WTC11 (cell line): ENCODE measurements around the gene MYO18B. TPM values are rescaled to one million over a fixed set of nuclear protein-coding genes. Genes with fewer than 3 reads are reported as not detected.

ENCODE experiments used
- ATAC-seq: fragments of 200-7000 bp; cut with Tn5 transposase; 2 replicates; pipeline ENCODE4 v1.10.0; 2021; ENCODE audit warnings: mild to moderate bottlenecking, moderate library complexity
- CTCF ChIA-PET: fragments of 300-600 bp; sonication (Branson Sonifier 250); formaldehyde crosslinking; loops from one replicate; lab custom pipeline; 2021; ENCODE audit warnings: antibody characterized with exemption; lab: Charles Lee
- POLR2A ChIA-PET: fragments of 350-600 bp; sonication (Branson Sonifier 250); formaldehyde crosslinking; loops from one replicate; lab custom pipeline; 2021; ENCODE audit warnings: antibody characterized with exemption; lab: Charles Lee
- DNase-seq: peaks from one replicate; pipeline ENCODE4 v3.0.0; 2021; ENCODE audit warnings: low spot score
- H3K27ac Mint-ChIP-seq: 2 replicates; pipeline ENCODE4 v1.8.0; 2021; ENCODE audit warnings: mixed read lengths
- H3K27me3 Mint-ChIP-seq: 2 replicates; pipeline ENCODE4 v1.8.0; 2021; ENCODE audit warnings: low read depth, mild to moderate bottlenecking, moderate library complexity, mixed read lengths
- H3K36me3 Mint-ChIP-seq: 2 replicates; pipeline ENCODE4 v1.8.0; 2021; ENCODE audit warnings: mixed read lengths
- H3K4me1 Mint-ChIP-seq: 2 replicates; pipeline ENCODE4 v1.8.0; 2022; ENCODE audit warnings: mixed read lengths
- H3K4me3 Mint-ChIP-seq: 2 replicates; pipeline ENCODE4 v1.8.0; 2021; ENCODE audit warnings: mild to moderate bottlenecking, moderate library complexity, mixed read lengths
- H3K9me3 Mint-ChIP-seq: 2 replicates; pipeline ENCODE4 v1.8.0; 2021; ENCODE audit warnings: mixed read lengths
- CREM ChIP-seq: sonication (generic); formaldehyde crosslinking; IDR thresholded peaks from 2 replicates; pipeline ENCODE4 v1.8.1; 2022; ENCODE audit warnings: mild to moderate bottlenecking, missing genetic modification reagents, moderate library complexity
- ETV6 ChIP-seq: sonication (generic); formaldehyde crosslinking; IDR thresholded peaks from 2 replicates; pipeline ENCODE4 v1.8.1; 2022; ENCODE audit warnings: mild to moderate bottlenecking, missing genetic modification reagents
- FOXJ3 ChIP-seq: sonication (generic); formaldehyde crosslinking; IDR thresholded peaks from 2 replicates; pipeline ENCODE4 v1.9.0; 2021; ENCODE audit warnings: missing genetic modification reagents, mild to moderate bottlenecking, borderline replicate concordance
- JAZF1 ChIP-seq: fragments of 250-450 bp; sonication (Bioruptor Pico); IDR thresholded peaks from 2 replicates; pipeline ENCODE4 v1.9.0; 2021; ENCODE audit warnings: moderate library complexity, mild to moderate bottlenecking, inconsistent platforms
- JUN ChIP-seq: sonication (generic); formaldehyde crosslinking; IDR thresholded peaks from 2 replicates; pipeline ENCODE4 v1.8.0; 2023; ENCODE audit warnings: mild to moderate bottlenecking, missing genetic modification reagents
- NFATC4 ChIP-seq: fragments of 250-450 bp; sonication (Bioruptor Pico); IDR thresholded peaks from 2 replicates; pipeline ENCODE4 v1.9.0; 2021; ENCODE audit warnings: mild to moderate bottlenecking
- NFE2L1 ChIP-seq: sonication (generic); formaldehyde crosslinking; IDR thresholded peaks from 2 replicates; pipeline ENCODE4 v1.8.1; 2023; ENCODE audit warnings: missing genetic modification reagents
- NR1H2 ChIP-seq: sonication (generic); formaldehyde crosslinking; IDR thresholded peaks from 2 replicates; pipeline ENCODE4 v1.9.0; 2021; ENCODE audit warnings: mild to moderate bottlenecking, moderate library complexity, missing genetic modification reagents
- RORB ChIP-seq: fragments of 250-450 bp; sonication (Bioruptor Pico); IDR thresholded peaks from 2 replicates; pipeline ENCODE4 v1.9.0; 2021; ENCODE audit warnings: mild to moderate bottlenecking
- SP1 ChIP-seq: sonication (generic); formaldehyde crosslinking; conservative IDR thresholded peaks from 2 replicates; pipeline ENCODE4 v1.8.1; 2022; ENCODE audit warnings: missing genetic modification reagents
- TP53 ChIP-seq: sonication (generic); formaldehyde crosslinking; IDR thresholded peaks from 2 replicates; pipeline ENCODE4 v1.8.1; 2023; ENCODE audit warnings: mild to moderate bottlenecking, missing genetic modification reagents
- ZNF263 ChIP-seq: sonication (generic); formaldehyde crosslinking; IDR thresholded peaks from 2 replicates; pipeline ENCODE4 v1.8.1; 2022; ENCODE audit warnings: low read depth, mild to moderate bottlenecking, moderate library complexity, missing genetic modification reagents
- total RNA-seq: library from RNA; stranded (reverse); gene quantifications from 3 replicates; pipeline ENCODE4 v1.2.3, GENCODE V29; 2021
- TF ChIP-seq, protein P1 (sequence below): sonication (generic); formaldehyde crosslinking; IDR thresholded peaks from 2 replicates; pipeline ENCODE4 v1.8.1; 2023; ENCODE audit warnings: mild to moderate bottlenecking, missing genetic modification reagents, borderline replicate concordance
- TF ChIP-seq, protein P2 (sequence below): fragments of 250-450 bp; sonication (Bioruptor Pico); IDR thresholded peaks from 2 replicates; pipeline ENCODE4 v1.8.0; 2021; ENCODE audit warnings: mild to moderate bottlenecking
- TF ChIP-seq, protein P3 (sequence below): fragments of 250-450 bp; sonication (Bioruptor Pico); IDR thresholded peaks from 2 replicates; pipeline ENCODE4 v1.9.0; 2021; ENCODE audit warnings: moderate library complexity, mild to moderate bottlenecking, inconsistent platforms, borderline replicate concordance
- TF ChIP-seq, protein P4 (sequence below): sonication (generic); formaldehyde crosslinking; IDR thresholded peaks from 2 replicates; pipeline ENCODE4 v1.8.0; 2023; ENCODE audit warnings: missing genetic modification reagents
- TF ChIP-seq, protein P5 (sequence below): sonication (generic); formaldehyde crosslinking; IDR thresholded peaks from 2 replicates; pipeline ENCODE4 v1.8.0; 2022; ENCODE audit warnings: mild to moderate bottlenecking, missing genetic modification reagents

Gene MYO18B
- total RNA-seq, 1 experiment from 2014 or later: 0.96 TPM

DNA sequence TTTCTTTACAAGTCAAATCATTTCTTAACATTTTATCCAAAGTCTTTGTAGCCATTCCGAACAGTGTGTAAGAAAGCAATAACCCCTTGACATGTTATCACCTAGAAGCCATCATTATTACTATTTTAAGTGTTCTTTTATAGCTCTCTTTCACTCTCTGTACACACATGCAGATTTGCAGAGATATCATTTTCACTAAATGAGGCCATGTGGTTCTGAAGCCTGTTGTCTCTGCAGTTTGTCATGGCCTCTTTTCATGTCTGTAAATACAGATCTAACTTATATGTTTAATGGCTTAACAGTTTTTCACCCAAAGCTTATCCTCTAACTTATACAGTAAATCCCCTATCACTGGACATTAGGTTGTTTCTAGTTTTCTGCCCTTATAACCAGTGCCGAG, 166.8 kb downstream of the MYO18B start (continued):
- TF ChIP-seq, protein P1, sequence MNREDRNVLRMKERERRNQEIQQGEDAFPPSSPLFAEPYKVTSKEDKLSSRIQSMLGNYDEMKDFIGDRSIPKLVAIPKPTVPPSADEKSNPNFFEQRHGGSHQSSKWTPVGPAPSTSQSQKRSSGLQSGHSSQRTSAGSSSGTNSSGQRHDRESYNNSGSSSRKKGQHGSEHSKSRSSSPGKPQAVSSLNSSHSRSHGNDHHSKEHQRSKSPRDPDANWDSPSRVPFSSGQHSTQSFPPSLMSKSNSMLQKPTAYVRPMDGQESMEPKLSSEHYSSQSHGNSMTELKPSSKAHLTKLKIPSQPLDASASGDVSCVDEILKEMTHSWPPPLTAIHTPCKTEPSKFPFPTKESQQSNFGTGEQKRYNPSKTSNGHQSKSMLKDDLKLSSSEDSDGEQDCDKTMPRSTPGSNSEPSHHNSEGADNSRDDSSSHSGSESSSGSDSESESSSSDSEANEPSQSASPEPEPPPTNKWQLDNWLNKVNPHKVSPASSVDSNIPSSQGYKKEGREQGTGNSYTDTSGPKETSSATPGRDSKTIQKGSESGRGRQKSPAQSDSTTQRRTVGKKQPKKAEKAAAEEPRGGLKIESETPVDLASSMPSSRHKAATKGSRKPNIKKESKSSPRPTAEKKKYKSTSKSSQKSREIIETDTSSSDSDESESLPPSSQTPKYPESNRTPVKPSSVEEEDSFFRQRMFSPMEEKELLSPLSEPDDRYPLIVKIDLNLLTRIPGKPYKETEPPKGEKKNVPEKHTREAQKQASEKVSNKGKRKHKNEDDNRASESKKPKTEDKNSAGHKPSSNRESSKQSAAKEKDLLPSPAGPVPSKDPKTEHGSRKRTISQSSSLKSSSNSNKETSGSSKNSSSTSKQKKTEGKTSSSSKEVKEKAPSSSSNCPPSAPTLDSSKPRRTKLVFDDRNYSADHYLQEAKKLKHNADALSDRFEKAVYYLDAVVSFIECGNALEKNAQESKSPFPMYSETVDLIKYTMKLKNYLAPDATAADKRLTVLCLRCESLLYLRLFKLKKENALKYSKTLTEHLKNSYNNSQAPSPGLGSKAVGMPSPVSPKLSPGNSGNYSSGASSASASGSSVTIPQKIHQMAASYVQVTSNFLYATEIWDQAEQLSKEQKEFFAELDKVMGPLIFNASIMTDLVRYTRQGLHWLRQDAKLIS (CRISPR knock-in tag): no peak
- TF ChIP-seq, protein P2, sequence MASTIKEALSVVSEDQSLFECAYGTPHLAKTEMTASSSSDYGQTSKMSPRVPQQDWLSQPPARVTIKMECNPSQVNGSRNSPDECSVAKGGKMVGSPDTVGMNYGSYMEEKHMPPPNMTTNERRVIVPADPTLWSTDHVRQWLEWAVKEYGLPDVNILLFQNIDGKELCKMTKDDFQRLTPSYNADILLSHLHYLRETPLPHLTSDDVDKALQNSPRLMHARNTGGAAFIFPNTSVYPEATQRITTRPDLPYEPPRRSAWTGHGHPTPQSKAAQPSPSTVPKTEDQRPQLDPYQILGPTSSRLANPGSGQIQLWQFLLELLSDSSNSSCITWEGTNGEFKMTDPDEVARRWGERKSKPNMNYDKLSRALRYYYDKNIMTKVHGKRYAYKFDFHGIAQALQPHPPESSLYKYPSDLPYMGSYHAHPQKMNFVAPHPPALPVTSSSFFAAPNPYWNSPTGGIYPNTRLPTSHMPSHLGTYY (CRISPR knock-in tag): no peak
- no peak for TF ChIP-seq TP53 (CRISPR knock-in tag)
- TF ChIP-seq ZNF263 (CRISPR knock-in tag): no peak
- TF ChIP-seq, all 79 proteins: peak for 0

DNA sequence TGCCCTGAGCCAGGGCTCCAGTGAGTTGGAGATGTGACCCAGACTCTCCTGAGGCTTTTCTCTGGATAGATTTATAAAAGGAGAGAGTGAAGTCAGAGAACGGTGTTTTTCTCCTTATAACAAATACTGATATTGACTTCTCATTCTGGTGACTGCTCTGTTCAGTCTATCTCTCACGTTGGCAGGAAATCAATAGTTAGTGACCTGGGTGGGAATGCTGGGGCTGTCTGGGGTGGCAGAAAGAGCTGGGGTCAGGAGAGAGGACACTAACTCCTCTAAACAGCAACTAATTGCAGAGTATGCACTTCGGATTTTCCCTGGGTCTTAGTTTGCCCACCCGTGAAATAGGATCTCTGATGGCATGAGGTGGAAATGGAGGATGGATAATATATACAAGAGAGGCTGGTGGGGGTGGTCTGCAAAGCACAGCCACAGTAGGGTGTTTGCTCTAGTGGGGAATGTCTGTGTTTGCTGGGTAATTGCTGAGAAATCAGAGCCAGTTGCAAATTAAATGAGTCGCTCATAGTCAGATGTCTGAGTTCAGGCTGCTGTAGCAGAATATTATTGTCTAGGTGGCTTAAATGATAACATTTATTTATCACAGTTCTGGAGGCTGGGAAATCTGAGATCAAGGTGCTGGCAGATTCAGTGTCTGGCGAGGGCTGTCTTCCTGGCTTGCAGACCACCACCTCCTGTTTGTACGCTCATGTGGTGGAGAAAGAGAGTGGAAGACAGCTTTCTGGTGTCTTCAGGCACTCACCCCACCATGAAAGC, 167.8 kb downstream of the MYO18B start:
- POLR2A ChIA-PET: no interaction called here
- H3K27me3 Mint-ChIP-seq: peaks cover 37% of the 10 kb centered on the region
- H3K36me3 Mint-ChIP-seq: peaks cover 7% of the 10 kb centered on the region
- no peak for ATAC-seq
- CTCF ChIA-PET: interaction anchor here (1.2 kb wide), 1 partner anchor 14 kb away, joined by 3 read pairs; no protein-coding TSS in a partner anchor
- TF ChIP-seq TP53 (CRISPR knock-in tag): no peak
- no peak for TF ChIP-seq ETV6 (CRISPR knock-in tag)
- TF ChIP-seq SP1 (CRISPR knock-in tag): no peak
- TF ChIP-seq, protein P3, sequence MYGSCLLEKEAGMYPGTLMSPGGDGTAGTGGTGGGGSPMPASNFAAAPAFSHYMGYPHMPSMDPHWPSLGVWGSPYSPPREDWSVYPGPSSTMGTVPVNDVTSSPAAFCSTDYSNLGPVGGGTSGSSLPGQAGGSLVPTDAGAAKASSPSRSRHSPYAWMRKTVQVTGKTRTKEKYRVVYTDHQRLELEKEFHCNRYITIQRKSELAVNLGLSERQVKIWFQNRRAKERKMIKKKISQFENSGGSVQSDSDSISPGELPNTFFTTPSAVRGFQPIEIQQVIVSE (CRISPR knock-in tag): no peak
- no peak for TF ChIP-seq JAZF1
- no peak for TF ChIP-seq JUN
- no peak for TF ChIP-seq NFATC4
- TF ChIP-seq NR1H2: no peak
- no peak for TF ChIP-seq NFE2L1
- TF ChIP-seq, protein P4, sequence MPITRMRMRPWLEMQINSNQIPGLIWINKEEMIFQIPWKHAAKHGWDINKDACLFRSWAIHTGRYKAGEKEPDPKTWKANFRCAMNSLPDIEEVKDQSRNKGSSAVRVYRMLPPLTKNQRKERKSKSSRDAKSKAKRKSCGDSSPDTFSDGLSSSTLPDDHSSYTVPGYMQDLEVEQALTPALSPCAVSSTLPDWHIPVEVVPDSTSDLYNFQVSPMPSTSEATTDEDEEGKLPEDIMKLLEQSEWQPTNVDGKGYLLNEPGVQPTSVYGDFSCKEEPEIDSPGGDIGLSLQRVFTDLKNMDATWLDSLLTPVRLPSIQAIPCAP: no peak
- TF ChIP-seq FOXJ3 (CRISPR knock-in tag): no peak
- TF ChIP-seq, protein P5, sequence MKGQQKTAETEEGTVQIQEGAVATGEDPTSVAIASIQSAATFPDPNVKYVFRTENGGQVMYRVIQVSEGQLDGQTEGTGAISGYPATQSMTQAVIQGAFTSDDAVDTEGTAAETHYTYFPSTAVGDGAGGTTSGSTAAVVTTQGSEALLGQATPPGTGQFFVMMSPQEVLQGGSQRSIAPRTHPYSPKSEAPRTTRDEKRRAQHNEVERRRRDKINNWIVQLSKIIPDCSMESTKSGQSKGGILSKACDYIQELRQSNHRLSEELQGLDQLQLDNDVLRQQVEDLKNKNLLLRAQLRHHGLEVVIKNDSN (CRISPR knock-in tag): no peak
- no peak for TF ChIP-seq CREM (CRISPR knock-in tag)
- no peak for TF ChIP-seq RORB (CRISPR knock-in tag)
- H3K27ac Mint-ChIP-seq: no peak overlapping the region
- no peak overlapping the region for H3K4me3 Mint-ChIP-seq
- H3K4me1 Mint-ChIP-seq: peaks cover 21% of the 10 kb centered on the region
- DNase-seq: no peak
- peaks cover 15% of the 10 kb centered on the region for H3K9me3 Mint-ChIP-seq
